Muscle of leg (tissue), 11 donors: Measurements from ENCODE around the gene CYP17A1. TPM values are rescaled to one million over a fixed set of nuclear protein-coding genes. Genes with fewer than 3 reads are reported as not detected.
"Not testable (repeated sequence)": the region's sequence is repeated elsewhere in the genome, so short reads cannot be mapped to it uniquely, and the experiment has no call there.

Experiments
- DNase-seq: peaks from one replicate; pipeline ENCODE4 v3.0.0; 2013
- H3K27ac ChIP-seq: one replicate; pipeline ENCODE4 v1.5.1; 2013; ENCODE audit warnings: mild to moderate bottlenecking, low read length, control low read depth
- H3K27me3 ChIP-seq: one replicate; pipeline ENCODE4 v1.6.1; 2013; ENCODE audit warnings: low read length; ENCODE audit not compliant: control insufficient read depth, insufficient read depth
- H3K36me3 ChIP-seq: one replicate; pipeline ENCODE4 v1.6.1; 2013; ENCODE audit warnings: low read length; ENCODE audit not compliant: control insufficient read depth, insufficient read depth
- H3K4me1 ChIP-seq: one replicate; pipeline ENCODE4 v1.6.1; 2013; ENCODE audit warnings: low read length; ENCODE audit not compliant: control insufficient read depth, insufficient read depth
- H3K4me3 ChIP-seq: one replicate; pipeline ENCODE4 v1.5.1; 2013; ENCODE audit warnings: low read length, control low read depth
- H3K9me3 ChIP-seq: replicated peaks from 2 replicates; pipeline ENCODE4 v1.6.1; 2013; ENCODE audit warnings: low read depth, low read length; ENCODE audit not compliant: control insufficient read depth
- WGBS: methylation state at CpG from one replicate; pipeline ENCODE4 v1.1.5; 2013; ENCODE audit warnings: missing lambda C conversion rate; ENCODE audit not compliant: insufficient coverage; 5-methylcytosine and 5-hydroxymethylcytosine counted together
- polyA plus RNA-seq, 8 donors: library from polyadenylated mRNA; unstranded; fragments of 120-200 nt; gene quantifications; one replicate each; pipeline versions ENCODE4 v1.2.1 to v1.2.3, GENCODE V29; 2013; ENCODE audit warnings: inconsistent platforms in 1 of 8, low replicate concordance in 1 of 8; ENCODE audit not compliant: insufficient read length in 8 of 8, insufficient read depth in 1 of 8
- total RNA-seq: library from RNA; stranded (reverse); fragments of 120-200 nt; gene quantifications from one replicate; pipeline ENCODE4 v1.2.4, GENCODE V29; 2013

The CYP17A1 gene
- total and polyA plus RNA-seq, 9 donors, result 0.17 to 2.0 (median 0.97) TPM; not detected in 1

DNA sequence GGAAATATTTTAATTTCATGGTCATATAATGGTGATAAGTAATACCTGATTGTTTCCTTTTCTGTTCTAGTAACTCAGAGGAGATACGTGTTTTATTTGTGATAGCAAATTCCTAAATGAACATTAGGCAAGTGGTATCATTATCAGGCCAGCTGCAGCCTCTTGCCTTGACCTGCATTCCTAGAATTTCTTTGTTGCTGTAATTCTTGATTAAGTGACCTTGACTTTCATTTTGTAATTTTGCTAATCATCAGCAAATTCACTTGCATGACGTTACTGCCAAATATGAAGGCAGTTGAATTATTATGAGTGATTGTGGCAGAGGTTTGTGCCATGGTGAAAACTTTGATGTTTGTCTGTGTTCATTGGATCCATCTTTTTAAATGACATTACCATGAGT is 26.4 kb upstream of the CYP17A1 start:
- H3K27ac ChIP-seq, result no peak overlapping the region
- H3K4me1 ChIP-seq, result no peaks in the 10 kb centered on the region
- no peak overlapping the region for H3K4me3 ChIP-seq
- H3K9me3 ChIP-seq, result no peaks in the 10 kb centered on the region
- H3K27me3 ChIP-seq, result no peaks in the 10 kb centered on the region
- H3K36me3 ChIP-seq, result peaks cover 16% of the 10 kb centered on the region
- no peak for DNase-seq
- WGBS, result 40% methylated on average over 1 of the region's 2 CpGs

DNA sequence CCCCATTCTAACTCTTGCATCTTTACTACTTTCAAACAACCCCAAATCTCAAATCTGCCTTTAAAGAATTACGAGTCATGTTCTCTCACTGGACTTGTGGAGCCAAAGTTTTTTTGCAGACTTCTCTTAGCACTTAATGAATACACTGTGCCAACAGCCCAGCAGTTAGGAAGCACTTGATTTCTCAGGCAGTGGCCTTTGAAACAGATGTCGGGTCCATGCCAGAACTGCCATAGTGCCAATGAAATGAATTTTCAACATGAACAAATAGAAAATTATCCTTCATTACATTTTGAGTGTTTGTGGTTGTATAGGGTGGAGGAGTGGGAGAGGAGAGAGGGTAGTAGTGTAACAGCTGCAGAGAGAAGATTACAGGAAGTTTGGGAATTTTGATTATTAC is 22.7 kb upstream of the CYP17A1 start:
- no peaks in the 10 kb centered on the region for H3K27me3 ChIP-seq
- H3K4me3 ChIP-seq, result no peak overlapping the region
- peak; percentile 63 for DNase-seq
- peaks cover 16% of the 10 kb centered on the region for H3K36me3 ChIP-seq
- WGBS, result 50% methylated on average over 1 of the region's 2 CpGs
- no peaks in the 10 kb centered on the region for H3K9me3 ChIP-seq
- H3K4me1 ChIP-seq, result peaks cover 4% of the 10 kb centered on the region
- H3K27ac ChIP-seq, result no peak overlapping the region

DNA sequence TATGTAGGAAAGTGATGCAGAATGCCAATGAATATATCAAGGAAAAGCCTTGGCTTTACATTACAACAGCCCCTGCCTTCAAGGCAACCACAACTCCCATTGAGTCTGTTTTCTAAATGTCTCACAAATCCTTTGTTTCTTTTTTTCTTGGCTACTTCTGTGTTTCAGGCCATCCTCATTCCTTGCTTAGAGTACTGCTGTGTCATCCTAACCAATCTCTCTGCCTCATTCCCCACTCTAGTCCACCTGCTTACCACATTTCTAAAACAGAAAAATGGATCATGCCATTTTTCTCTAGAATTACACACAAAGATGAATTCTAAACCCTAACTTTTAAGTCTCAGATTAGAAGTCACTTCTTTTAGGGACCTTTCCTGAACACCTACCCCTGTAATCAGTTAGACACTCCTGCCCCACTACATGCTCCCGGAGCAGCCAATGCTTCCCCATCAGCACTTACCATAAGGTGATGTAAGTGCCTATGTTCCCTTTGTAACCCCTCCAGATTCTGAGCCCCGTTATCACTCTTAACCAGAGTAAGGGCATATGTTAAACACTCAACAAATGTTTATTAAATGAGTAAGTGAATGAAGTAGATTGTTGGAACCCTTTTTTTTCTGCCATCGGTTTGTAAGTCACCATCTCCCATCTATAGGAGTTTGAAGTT is 19.7 kb upstream of the CYP17A1 start:
- no peak overlapping the region for H3K27ac ChIP-seq
- H3K4me3 ChIP-seq, result no peak overlapping the region
- H3K36me3 ChIP-seq, result peaks cover 7% of the 10 kb centered on the region
- no peaks in the 10 kb centered on the region for H3K27me3 ChIP-seq
- no peaks in the 10 kb centered on the region for H3K9me3 ChIP-seq
- no CpG with 5 or more reads among the region's 3 CpGs for WGBS
- no peak for DNase-seq
- H3K4me1 ChIP-seq, result peaks cover 7% of the 10 kb centered on the region

DNA sequence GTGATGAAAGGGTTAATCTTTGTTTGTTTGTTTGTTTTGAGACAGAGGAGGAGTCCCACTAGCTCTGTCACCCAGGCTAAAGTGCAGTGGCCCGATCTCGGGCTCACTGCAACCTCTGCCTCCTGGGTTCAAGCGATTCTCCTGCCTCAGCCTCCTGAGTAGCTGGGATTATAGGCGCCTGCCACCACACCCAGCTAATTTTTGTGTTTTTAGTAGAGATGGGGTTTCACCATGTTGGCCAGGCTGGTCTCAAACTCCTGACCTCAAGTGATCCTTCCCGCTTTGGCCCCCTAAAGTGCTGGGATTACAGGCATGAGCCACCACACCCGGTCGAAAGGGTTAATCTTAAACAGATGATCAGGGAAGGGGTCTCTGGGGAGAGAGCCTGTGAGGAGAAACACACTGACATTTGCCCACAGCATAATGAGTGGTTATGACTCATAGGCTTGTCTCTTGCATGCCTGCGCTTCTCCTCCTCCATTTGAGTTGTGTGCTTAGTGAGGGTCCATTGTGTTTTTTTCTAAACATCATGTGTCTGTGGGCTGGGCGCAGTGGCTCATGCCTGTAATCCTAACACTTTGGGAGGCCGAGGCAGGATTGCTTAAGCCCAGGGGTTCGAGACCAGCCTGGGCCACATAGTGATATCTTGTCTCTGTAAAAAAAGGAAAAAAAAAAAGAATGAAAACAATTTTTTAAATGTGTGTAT is 18.7 kb upstream of the CYP17A1 start:
- H3K36me3 ChIP-seq, H3K27ac ChIP-seq, H3K4me3 ChIP-seq, H3K27me3 ChIP-seq, H3K4me1 ChIP-seq, H3K9me3 ChIP-seq: not testable (repeated sequence)
- DNase-seq, result peak; percentile 31
- 70% methylated on average over 4 of the region's 11 CpGs for WGBS

DNA sequence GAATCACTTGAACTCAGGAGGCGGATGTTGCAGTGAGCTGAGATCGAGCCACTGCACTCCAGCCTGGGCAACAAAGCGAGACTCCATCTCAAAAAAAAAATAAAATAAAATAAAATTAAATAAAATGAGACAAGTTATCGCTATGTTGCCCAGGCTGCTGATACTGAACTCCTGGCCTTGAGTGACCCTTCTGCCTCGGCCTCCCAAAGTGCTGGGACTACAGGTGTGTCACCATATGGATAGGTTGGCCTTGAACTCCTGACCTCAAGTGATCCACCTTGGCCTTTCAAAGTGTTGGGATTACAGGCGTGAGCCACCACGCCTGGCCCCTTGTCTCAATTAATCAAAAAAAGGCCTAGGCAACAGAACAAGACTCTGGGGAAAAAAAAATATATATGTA is 16.0 kb upstream of the CYP17A1 start:
- H3K27me3 ChIP-seq, DNase-seq, H3K4me1 ChIP-seq, H3K36me3 ChIP-seq, H3K9me3 ChIP-seq, H3K4me3 ChIP-seq, H3K27ac ChIP-seq: not testable (repeated sequence)
- WGBS, result no CpG with 5 or more reads among the region's 7 CpGs

DNA sequence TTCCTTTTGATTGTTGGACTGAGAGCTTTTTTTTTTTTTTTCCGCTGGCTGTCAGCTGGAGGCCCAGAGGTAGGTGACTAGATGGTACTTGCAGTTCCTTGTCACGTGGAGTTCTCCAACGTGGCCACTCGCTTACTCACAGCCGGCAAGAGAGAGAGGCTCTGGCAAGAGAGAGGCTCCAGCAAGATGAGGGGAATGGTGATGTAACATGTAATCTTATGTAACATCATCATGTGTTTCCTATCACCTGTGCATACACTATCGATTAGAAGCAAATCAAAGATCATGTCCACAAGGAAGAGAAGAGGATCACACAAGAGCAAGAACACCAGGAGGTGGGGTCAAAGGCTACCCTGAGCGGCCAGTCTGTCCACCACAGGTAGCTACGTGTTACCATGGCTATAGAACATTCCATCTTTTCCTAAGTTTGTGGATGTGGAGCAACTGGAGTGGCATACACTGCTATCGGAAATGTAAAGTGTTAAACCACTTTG is 12.9 kb upstream of the CYP17A1 start:
- WGBS, result 66% methylated on average over 4 of the region's 9 CpGs

DNA sequence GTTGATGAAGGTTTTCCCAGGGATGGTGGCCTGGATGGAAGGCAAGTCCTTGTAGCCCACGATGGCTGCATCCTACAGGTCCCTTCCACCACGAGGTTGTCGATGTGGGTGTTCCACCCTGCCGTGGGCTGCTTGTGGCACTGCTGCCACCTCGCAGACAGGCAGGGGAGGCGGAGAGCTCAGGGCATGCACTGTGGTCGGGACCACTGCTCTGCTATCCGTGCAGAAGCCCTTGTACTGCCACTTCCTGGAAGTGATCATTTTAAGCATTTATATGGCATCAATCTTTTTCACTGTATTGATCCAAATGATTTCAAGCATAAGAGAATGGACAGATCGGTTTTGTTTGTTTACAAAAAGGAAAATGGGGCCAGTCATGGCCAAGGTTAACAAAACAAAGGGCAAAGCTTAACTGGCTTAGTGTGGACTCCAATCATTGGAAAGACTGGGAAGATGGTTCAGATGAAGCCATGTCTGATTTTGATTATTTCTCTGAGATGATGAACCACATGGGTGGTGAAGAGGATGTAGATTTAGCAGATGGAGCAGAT is 8.2 kb upstream of the CYP17A1 start:
- Histone ChIP-seq H3K27me3 (no peaks in the 10 kb centered on the region), H3K27ac (no peak overlapping the region), H3K4me1 (no peaks in the 10 kb centered on the region), H3K4me3 (no peak overlapping the region), H3K36me3 (no peaks in the 10 kb centered on the region), H3K9me3 (no peaks in the 10 kb centered on the region)
- WGBS, result 92% methylated on average over 8 of the region's 9 CpGs
- no peak for DNase-seq

More for the DNA sequence above, 12.9 kb upstream of the CYP17A1 start:
- H3K27ac ChIP-seq, result no peak overlapping the region
- H3K27me3 ChIP-seq, result no peaks in the 10 kb centered on the region
- H3K9me3 ChIP-seq, result no peaks in the 10 kb centered on the region
- H3K36me3 ChIP-seq, result no peaks in the 10 kb centered on the region
- peaks cover 3% of the 10 kb centered on the region for H3K4me1 ChIP-seq
- no peak overlapping the region for H3K4me3 ChIP-seq
- no peak for DNase-seq

DNA sequence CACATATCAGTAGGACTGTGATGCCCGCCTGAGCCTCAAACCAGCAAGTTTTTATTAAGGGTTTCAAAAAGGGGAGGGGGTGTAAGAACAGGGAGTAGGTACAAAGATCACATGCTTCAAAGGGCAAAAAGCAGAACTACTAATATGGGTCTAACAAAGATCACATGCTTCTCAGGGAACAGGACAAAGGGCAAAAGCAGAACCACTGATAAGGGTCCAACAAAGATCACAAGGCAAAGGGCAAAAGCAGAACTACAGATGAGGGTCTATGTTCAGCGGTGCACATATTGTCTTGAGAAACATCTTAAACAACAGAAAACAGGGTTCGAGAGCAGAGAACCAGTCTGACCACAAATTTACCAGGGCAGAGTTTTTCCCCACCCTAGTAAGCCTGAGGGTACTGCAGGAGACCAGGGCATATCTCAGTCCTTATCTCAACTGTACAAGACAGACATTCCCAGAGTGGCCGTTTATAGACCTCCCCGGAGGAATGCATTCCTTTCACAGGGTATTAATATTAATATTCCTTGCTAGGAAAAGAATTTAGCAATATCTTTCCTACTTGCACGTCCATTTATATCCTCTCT is 7.1 kb upstream of the CYP17A1 start:
- WGBS, result no CpG with 5 or more reads among the region's 6 CpGs
- H3K4me1 ChIP-seq, H3K27ac ChIP-seq: not testable (repeated sequence)

DNA sequence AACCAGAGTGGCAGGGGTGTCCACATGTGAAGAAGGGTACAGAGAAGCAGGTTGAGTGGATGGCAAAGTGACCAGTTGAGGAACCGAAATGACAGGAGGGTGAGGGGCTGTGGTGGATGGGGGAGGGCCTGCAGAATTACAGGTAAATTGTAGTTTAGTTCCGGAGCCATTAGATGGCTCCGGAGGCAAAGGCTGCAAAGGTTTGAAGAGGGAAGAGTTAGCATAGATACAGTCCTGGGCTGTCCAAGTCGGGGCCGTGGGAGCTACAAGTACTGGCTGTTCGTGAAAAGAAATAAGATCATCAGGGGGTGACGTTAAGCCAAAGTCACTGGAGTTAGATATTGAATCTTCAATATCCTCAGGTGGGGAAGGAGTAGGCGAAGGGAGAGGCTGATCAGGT is 5.9 kb upstream of the CYP17A1 start:
- not testable (repeated sequence) for DNase-seq, H3K36me3 ChIP-seq, H3K9me3 ChIP-seq, H3K4me3 ChIP-seq, H3K27me3 ChIP-seq, H3K4me1 ChIP-seq, H3K27ac ChIP-seq
- WGBS, result 55% methylated on average over 8 of the region's 8 CpGs

More for the DNA sequence above, 7.1 kb upstream of the CYP17A1 start:
- not testable (repeated sequence) for H3K27me3 ChIP-seq, H3K4me3 ChIP-seq, H3K36me3 ChIP-seq, DNase-seq, H3K9me3 ChIP-seq

DNA sequence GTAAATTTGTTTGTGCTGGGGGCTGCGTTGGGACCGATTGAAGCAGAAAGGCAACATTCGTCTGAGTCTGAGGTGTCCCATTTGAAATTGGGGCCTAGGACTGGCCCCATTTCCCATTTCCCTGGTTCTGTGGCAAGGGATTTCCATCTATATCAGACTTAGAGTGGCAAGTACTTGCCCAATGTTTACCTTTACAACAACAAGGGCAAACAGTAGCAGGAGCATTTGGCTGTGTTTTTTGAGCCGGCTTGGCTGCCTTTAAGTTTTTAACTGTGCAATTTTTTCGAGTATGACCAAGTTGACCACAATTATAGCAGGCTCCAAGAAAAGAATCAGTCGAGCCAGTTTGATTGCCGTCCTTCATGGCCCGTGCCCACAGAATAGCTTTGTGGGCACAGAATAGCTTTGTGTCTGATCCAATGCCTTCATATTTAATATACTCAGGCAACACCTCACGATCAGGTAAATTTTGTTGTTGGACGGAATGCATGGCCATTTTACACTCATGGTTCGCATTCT is 4.7 kb upstream of the CYP17A1 start:
- H3K4me1 ChIP-seq, result peaks cover 2% of the 10 kb centered on the region
- no peak overlapping the region for H3K27ac ChIP-seq
- 83% methylated on average over 8 of the region's 11 CpGs for WGBS
- H3K36me3 ChIP-seq, result no peaks in the 10 kb centered on the region
- H3K9me3 ChIP-seq, result no peaks in the 10 kb centered on the region
- DNase-seq, result no peak
- H3K27me3 ChIP-seq, result peaks cover 3% of the 10 kb centered on the region
- H3K4me3 ChIP-seq, result no peak overlapping the region
